GM21381 (cell line): ENCODE results near the gene BAZ2A.
"Not testable (repeated sequence)": the region's sequence is repeated elsewhere in the genome, so short reads cannot be mapped to it uniquely, and the experiment has no call there.

ENCODE experiments used
- ATAC-seq: cut with Tn5 transposase; IDR thresholded peaks from one replicate; pipeline ENCODE4 v1.9.1; 2021; ENCODE audit warnings: mild to moderate bottlenecking, moderate library complexity; ENCODE audit not compliant: unreplicated experiment

The BAZ2A gene

DNA sequence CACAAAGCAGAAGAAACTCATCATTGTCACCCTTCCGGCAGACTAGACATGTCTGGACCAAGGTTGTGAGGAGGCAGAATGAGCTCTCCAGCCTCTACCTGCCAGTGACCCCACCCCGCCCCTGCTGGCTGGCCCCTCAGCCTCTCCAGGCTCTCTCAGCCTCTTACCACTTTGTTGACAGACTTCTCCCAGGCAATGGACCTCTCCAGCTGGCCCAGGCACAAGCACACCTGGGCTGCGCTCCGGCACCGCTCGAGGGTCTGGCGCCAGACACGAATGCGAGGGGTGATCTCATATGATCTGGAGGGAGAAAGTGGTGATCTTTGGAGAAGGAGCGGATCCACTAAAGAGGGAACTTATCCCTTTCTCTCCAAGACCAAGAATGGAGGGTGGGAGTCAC, 30.3 kb downstream of the BAZ2A start:
- no peak for ATAC-seq

DNA sequence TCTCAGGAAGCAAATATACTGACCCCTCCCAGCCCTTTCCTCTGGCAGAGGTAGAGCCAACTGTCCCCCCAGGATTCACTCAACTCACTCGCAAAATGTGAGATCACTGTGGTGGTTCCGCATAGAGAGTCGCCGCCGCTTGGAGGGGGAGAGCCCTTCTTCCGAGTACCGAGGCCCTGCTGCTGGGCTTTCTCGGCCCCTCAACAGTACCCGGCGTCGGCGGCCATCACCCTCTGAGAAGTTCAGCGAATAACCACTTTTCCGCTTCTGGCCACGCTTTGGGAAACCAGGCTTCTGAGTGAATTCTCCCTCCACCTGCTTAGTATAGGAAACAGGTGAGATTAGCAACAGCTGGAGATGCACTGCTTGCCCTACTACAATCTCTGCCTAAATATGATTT, 31.1 kb downstream of the BAZ2A start:
- no peak for ATAC-seq

DNA sequence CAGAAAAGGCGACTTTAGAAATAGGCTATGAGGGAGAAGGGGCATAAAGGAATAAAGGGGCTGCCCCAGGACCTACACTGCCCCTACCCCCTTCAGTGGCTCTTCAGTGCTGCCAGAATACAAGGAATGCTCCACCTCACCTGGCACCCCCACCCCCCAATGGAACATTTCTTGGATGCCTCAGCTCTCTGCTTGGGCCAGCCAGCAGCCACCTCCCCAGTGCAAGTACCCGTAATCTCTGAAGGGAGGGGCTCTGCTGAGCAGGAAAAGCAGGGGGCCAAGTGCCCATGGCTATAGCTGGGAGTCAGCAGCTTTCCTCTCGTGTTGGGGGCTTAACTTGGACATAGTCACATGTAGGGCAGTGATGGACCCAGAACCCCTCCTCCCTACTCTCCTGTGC, 33.3 kb downstream of the BAZ2A start:
- no peak for ATAC-seq

DNA sequence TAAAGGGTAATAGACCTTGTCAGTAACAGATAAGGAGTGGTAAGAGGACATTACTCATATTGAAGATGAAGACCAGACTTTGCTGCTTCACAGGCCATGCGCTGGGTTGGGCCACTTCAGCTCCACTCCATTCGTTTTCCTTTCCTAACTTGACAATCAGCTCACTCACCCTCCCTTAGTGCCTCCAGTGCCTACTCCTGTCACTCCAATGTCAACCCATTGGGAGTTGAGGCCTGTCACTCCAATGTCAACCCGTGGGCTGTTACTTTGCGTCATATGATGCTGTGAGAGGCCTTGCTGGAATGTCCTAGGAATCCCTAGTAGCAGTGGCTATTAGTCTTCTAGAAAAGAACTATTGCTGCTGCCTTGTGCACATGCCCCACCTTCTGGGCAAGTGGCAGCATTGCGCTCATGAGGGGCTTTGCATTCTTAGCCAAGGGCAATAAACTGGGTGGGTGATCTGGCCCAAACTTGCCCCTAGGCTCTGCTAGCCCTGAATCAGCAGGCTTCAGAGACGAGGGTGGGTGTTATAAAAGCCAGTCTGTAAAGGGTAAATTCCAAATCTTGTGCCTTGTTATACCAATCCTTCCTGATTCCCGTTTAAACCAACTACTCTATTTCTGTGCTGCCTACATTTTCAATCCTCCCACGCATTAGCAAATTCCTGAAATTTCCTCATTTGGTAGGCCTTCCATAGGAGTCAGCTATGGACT, 36.1 kb downstream of the BAZ2A start:
- no peak for ATAC-seq

DNA sequence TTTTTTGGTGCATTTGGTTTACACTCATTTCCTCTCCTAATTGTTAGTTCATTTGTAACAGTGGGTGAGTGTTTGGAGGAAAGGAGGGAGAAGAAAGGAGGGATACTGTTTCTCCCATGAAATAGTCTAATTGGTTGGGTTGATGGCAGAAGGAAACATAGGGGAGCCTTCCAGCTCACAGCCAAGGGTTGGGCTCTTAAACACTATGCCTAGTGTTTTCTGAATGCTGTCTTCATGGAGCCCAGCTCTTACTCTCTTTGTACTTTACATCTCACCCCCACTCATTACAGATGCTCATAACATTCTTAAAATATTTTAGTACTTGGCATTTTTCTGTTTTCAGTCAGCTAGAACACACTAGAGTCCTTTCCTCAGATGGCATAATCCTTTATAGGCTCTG, 38.2 kb downstream of the BAZ2A start:
- ATAC-seq = no peak

DNA sequence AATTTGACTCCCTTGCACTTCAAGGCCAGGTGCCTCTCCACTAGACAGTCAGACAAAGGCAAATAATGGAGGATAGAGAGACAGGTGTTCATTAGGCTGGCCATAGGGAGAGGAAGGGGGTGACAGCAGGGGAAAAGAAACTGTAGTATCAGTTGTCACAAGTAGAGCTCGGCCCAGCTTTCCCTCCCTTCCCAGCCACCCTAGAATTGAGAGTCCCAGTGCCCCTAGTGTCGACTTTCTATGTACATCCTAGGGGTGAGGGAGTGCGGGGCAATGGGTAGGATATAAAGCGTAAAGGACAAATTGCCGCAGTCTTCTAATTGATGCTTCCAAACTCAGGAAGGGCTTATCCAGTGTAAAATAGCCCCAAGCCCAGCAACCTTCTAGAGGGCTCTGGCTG, 39.0 kb downstream of the BAZ2A start:
- ATAC-seq = no peak

DNA sequence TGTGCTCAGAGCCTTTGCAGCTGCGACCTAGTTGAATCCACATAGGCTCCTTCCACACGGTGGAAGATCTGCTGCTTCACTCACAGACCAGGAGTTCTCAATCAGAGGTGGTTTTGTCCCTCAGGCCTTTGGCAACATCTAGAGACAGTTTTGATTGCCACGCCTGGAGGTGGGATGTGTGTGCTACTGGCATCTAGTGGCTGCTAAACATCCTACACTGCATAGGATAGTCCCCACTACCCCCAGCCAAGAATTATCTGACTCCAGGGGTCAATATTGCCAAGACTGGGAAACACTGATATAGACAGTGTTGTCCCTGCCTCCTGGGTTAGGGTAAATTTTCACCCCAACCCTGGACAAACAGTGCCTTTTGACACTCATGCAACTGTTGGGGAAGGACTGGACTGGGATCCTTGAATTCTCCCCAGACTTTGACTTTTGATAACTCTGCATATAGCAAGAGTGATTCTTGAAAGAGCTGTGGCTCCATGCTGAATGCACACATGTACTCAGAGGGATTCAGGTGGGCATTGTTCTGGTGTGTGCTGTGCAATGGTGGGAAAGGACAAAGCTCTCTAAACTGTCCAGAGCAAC, 39.8 kb downstream of the BAZ2A start:
- ATAC-seq = no peak

DNA sequence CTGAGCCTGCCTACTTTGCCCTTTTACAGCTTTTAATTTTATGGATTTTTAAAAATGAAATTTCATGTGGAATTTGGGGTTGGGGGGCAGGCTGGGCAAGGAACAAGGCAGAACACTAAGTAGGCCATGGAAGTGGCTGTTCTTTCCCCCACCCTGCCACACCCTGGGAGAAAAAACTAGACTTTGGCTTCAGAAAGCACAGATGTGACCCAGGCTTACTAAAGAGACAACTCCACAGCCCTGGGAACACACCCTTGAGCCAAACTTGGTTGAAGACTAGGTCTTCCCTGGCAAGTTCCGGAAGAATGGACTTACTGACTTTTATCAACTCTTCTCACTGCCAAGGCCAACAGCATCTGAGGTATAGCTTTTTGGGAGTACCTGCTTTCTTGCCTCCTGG, 40.3 kb downstream of the BAZ2A start:
- no peak for ATAC-seq

DNA sequence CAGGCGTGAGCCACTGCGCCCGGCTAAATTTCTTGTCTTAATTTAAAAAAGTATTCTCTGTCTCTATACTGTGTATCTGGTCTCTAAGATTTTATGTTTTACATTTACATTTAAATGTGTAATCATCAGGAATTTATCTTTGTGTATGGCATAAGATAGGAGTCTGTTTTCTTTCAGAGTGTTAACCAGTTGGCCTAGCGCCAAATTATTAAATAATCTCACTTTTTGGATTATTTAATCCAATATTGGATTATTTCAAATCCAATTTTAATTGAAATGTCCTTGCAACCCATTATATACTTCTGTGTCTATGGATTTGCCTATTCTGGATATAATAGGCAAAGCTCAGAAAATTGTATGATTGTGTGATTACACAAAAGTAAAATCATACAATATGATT, 45.0 kb downstream of the BAZ2A start:
- no peak for ATAC-seq

DNA sequence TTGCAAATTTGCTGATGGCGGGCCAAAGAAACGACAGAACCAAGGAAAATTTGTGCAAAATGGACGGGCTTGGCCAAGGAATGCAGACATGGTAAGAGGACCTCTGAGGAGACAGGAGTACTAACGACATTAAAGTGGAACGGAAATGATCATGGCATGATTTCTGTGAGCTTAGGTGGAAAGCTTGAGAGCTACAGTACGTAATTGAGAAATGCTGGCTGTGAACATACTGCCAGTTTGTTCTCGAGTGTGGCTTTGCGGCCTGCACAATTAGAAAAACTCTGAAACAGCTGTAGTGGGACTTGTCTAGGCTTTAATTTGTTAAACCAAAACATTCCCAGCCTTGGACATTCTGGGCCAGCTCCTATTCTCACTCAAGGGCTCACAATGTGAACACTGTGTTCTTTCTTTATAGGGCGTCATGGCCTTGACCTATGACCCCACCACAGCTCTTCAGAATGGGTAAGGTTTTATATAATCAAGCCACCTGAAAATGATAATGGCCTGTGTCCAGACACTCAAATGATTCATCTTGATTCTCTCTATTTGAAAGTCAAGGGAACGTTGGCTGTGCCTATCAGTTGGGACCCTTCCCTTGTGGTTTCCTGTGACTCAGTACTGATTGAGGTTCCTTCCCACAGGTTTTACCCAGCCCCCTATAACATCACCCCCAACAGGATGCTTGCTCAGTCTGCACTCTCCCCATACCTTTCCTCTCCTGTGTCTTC, 48.5 kb downstream of the BAZ2A start:
- no peak for ATAC-seq

DNA sequence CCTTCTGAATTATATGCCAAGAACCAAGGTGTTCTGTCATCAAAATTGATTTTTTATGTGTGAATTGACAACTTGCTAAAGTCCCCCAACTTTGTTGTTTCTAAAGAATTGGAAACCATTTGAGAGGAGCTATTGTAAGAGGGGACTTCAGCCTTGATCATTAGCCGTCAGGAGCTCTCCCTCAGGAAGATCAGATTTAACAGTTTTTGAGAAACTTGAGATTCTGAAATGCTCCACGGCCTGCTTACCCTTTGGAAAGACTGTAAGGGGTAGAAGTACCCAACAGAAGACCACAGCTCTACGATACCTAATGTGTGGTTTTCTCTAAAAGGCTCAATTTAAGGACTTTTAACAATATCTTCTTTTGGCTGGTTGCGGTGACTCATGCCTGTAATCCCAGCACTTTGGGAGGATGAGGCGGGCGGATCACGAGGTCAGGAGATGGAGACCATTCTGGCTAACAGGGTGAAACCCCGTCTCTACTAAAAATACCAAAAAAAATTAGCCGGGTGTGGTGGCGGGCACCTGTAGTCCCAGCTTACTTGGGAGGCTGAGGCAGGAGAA, 51.1 kb downstream of the BAZ2A start:
- ATAC-seq = no peak

DNA sequence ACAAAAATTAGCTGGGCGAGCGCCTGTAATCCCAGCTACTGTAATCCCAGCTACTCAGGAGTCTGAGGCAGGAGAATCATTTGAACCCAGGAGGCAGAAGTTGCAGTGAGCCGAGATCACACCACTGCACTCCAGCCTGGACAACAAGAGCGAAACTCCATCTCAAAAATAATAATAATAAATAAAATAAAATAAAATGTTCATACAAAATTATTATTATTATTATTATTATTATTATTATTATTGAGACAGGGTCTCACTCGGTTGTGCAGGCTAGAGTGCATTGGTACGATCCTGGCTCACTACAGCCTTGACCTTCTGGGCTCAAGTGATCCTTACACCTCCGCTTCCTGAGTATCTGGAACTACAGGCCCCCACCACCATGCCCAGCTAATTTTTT, 52.9 kb downstream of the BAZ2A start:
- ATAC-seq = not testable (repeated sequence)

DNA sequence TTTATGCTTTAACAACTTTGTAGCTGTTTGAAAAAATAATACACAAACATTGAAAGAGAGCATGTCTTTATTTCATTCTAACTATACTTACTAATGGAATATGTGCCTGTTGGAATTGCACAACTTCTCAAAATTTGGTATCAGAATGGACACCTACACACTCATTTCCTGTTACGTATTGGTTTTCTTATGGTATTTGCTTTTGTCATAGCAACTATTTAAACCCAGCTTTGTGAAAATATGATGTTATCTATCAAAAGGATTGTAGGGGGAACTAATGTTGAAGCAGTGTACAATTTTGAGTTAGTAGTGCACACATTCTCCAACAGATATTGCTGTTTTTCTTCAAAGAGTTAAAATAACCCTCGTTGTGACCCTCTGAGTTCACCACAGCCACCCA, 55.9 kb downstream of the BAZ2A start:
- ATAC-seq = no peak

DNA sequence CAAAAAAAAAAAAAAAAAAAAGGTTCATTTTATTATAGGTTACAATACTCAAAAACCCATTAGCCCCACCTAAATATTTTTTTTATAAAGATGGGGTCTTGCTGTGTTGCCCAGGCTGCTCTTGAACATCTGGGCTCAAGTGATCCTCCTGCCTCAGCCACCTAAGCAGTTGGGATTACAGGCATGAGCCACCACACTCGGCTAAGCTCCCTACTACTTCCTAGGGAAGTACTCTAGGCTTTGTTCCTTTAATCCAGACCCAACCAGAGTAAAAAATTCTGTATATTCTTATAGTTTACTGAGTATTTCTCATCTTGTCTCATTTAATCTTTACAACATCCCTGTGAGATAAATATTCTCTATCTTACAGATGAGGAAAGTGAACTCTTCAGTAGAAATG, 57.8 kb downstream of the BAZ2A start:
- no peak for ATAC-seq

DNA sequence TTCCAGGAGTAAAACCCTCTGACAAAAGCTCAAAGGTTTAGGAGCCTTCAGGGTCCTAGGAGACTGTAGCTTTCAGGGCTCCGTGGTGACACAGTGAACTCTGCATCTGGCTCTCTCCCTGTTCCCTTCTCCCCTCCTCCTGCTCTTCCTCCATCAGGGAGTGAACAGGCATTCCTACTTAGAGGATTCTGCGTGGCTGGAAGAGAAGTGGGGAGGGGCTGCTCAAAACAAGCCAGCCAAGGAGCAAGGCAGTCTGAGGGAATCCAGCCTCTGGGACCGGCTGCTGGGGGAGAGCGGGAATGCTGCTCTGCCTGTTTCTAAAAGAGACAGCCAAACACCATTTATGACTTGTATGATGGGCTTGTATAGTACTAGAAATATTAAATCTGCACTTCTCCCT, 59.0 kb downstream of the BAZ2A start:
- no peak for ATAC-seq

DNA sequence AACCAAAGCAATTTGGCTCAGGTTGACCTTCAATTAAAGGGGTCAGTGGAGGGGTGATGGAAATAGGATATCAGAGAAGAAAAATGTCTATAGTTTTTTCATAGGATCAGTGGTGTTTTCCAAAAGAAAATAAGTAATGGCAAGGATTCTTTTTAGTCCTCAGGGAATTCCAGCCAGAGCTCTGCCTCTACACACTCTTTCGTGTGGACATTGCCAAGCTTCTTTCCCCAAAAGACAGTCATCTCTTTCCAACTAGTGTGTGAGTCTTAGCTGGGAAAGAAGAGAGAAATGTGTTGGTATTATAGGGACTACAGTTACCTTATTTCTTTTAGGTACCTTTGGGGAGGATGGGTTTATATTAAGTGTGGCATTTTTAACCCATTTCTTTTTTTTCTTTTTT, 62.0 kb downstream of the BAZ2A start:
- ATAC-seq = no peak

DNA sequence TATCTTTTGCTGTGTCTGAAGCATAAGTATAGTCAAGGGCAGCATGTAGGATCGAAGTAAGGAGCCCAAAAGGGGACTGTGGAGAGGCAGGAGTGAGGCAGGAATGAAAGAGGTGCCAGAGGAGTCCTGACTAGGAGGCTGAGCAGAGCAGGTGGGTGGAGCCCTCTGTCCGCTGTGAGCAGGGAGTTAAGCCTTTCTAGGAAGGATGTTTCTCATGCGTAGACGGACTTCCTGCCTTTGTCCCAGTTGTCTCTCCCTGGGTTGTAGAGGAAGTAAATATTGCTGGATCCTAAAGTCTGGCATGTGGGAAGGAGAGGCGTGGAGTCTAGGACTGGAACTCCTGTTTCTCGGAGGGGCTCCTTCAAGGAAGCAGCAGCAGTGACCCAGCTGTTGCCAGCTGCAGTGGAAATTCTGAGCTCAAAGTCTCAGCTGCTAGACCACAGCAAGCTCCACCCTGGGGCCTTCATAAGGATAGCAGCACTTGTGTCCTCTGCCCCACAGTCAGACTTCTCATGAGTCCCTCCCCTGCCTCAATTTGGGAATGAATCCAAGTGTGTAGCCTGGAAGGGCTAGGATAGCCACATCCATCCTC, 64.5 kb downstream of the BAZ2A start:
- ATAC-seq = no peak

DNA sequence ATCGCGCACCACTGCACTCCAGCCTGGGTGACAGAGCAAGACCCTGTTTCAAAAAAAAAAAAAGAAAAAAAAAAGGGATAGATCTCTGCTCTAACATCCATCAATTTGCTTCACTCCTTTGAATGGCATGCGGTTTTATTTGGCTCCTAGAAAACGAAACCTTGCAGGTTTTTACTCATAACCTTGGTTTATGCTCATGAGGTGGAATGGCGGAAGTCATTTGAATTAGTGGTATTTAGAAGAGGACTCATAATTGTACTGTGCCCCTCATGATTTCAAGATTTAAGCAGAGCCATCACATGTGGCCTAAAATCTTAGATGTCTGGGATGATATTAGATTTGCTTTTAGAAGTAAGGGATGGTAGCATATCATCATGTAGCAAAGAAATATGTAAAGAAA, 79.1 kb downstream of the BAZ2A start:
- ATAC-seq = no peak

DNA sequence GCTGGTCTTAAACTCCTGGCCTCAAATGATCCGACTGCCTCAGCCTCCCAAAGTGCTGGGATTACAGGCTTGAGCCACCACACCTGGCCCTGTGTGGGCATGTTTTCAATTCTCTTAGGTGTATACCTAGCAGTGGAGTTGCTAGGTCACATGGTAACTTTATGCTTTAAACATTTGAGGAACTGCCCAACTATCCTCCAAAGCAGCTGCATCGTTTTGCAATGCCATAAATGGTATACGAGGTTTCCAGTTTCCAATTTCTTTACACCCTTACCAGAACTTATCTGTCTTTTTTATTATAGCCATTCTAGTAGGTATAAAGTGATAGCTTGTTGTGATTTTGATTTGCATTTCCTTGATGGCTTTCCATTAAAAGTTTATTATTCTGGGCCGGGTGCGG, 83.4 kb downstream of the BAZ2A start:
- no peak for ATAC-seq
